Bronchial epithelial cell (primary cell): ENCODE measurements around the gene CCDC159. TPM values are rescaled to one million over a fixed set of nuclear protein-coding genes. Genes with fewer than 3 reads are reported as not detected.

ENCODE experiments used
- DNase-seq: peaks from one replicate; pipeline ENCODE4 v3.0.0-alpha.2; 2010; ENCODE audit warnings: low read depth
- FAIRE-seq: peaks from 2 replicates; lab custom pipeline; 2011; peaks lifted over from hg19 to GRCh38; lab: Jason Lieb, UNC
- H3K27me3 ChIP-seq: 2 replicates; pipeline ENCODE4 v1.5.1; 2011; ENCODE audit warnings: low read length; ENCODE audit not compliant: control insufficient read depth, insufficient read depth
- H3K36me3 ChIP-seq: 2 replicates; pipeline ENCODE4 v1.5.1; 2011; ENCODE audit warnings: low read length; ENCODE audit not compliant: control insufficient read depth, insufficient read depth
- H3K4me3 ChIP-seq: 2 replicates; pipeline ENCODE4 v1.5.1; 2011; ENCODE audit warnings: mild to moderate bottlenecking, low read depth, low read length, control low read depth
- CTCF ChIP-seq: IDR thresholded peaks from 2 replicates; pipeline ENCODE4 v1.5.1; 2011; ENCODE audit warnings: mild to moderate bottlenecking, moderate library complexity, low read length, control low read depth, inconsistent platforms; ENCODE audit not compliant: insufficient read depth, severe bottlenecking
- total RNA-seq: library from RNA; depleted of rRNA; stranded (reverse); fragments of >200 nt; gene quantifications from 2 replicates; pipeline ENCODE4 v1.2.1, GENCODE V29; 2014

The CCDC159 gene
- total RNA-seq, 1 donor from 2014 or later: 7.9 TPM

GRCh38 chr19:11373166-11373884 is 27.0 kb downstream of the CCDC159 start:
- Histone ChIP-seq H3K27me3 (no peaks in the 10 kb centered on the region), H3K36me3 (peaks cover 1% of the 10 kb centered on the region), H3K4me3 (no peak overlapping the region)
- no peak for FAIRE-seq
- no peak for TF ChIP-seq CTCF
- peak; percentile 47 for DNase-seq

- H3K36me3 ChIP-seq: peaks cover 1% of the 10 kb centered on the region
- peak overlapping the region; percentile 61 for H3K4me3 ChIP-seq
- no peak for DNase-seq
- no peak for FAIRE-seq
- H3K27me3 ChIP-seq: no peaks in the 10 kb centered on the region
- no peak for TF ChIP-seq CTCF
Measured at GRCh38 chr19:11373885-11374432, 27.6 kb downstream of the CCDC159 start.

GRCh38 chr19:11374433-11375142 is 28.3 kb downstream of the CCDC159 start, which contains the start of gene SWSAP1:
Gene SWSAP1 (plus strand): TSS chr19:11374666. CDS start chr19:11374681, 15 bp downstream.
- H3K36me3 ChIP-seq: no peaks in the 10 kb centered on the region
- DNase-seq (peak; percentile 98), FAIRE-seq (peak; percentile 64)
- peak within 1 kb of the TSS; percentile 61 for H3K4me3 ChIP-seq
- TF ChIP-seq CTCF: no peak
- no peaks in the 10 kb centered on the region for H3K27me3 ChIP-seq

- DNase-seq (no peak), FAIRE-seq (no peak)
- TF ChIP-seq CTCF: no peak
- Histone ChIP-seq H3K36me3 (no peaks in the 10 kb centered on the region), H3K27me3 (no peaks in the 10 kb centered on the region), H3K4me3 (peak overlapping the region; percentile 39)
Measured at GRCh38 chr19:11375143-11375948, 29.0 kb downstream of the CCDC159 start.

- no peak for FAIRE-seq
- DNase-seq: peak; percentile 77
- no peak overlapping the region for H3K4me3 ChIP-seq
- no peak for TF ChIP-seq CTCF
- H3K36me3 ChIP-seq: no peaks in the 10 kb centered on the region
- H3K27me3 ChIP-seq: no peaks in the 10 kb centered on the region
Measured at GRCh38 chr19:11377237-11377636, 30.9 kb downstream of the CCDC159 start.
